Measurements from ENCODE around the gene NR5A1.

DNA sequence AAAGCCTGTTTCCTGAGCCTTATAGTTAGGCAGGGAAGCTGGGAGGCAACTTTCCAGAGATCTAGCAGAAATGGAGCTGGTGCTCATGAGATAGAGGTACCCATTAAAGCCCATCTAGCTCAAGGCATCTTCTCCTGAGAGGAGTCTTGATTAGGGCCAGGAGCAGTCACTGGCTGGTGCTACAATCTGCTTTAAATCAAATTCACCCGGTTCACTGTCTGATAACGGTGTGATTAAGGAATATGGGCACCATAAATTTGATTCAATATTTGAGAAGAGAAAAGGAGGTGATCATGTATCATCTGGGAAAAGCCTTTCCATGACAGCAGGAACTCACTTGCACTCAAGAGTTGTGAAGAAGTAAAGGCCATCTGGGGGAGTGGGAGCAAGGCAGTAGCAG is 23.9 kb upstream of the NR5A1 start:
- TF ChIP-seq, protein P1, sequence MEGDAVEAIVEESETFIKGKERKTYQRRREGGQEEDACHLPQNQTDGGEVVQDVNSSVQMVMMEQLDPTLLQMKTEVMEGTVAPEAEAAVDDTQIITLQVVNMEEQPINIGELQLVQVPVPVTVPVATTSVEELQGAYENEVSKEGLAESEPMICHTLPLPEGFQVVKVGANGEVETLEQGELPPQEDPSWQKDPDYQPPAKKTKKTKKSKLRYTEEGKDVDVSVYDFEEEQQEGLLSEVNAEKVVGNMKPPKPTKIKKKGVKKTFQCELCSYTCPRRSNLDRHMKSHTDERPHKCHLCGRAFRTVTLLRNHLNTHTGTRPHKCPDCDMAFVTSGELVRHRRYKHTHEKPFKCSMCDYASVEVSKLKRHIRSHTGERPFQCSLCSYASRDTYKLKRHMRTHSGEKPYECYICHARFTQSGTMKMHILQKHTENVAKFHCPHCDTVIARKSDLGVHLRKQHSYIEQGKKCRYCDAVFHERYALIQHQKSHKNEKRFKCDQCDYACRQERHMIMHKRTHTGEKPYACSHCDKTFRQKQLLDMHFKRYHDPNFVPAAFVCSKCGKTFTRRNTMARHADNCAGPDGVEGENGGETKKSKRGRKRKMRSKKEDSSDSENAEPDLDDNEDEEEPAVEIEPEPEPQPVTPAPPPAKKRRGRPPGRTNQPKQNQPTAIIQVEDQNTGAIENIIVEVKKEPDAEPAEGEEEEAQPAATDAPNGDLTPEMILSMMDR (conservative IDR thresholded peaks at IDR 0.05; ENCODE audit: low read depth in 2 of 2): no peak
- TF ChIP-seq ZNF114 (CRISPR knock-in tag; IDR thresholded peaks at IDR 0.05) (no peak), NANOG (IDR thresholded peaks at IDR 0.05; ENCODE audit: borderline replicate concordance) (no peak), POLR2AphosphoS5 (IDR thresholded peaks at IDR 0.05; ENCODE audit: low read depth) (no peak), EZH2phosphoT487 (IDR thresholded peaks at IDR 0.05; ENCODE audit: unreplicated experiment) (no peak), EZH2 (IDR thresholded peaks at IDR 0.05; ENCODE audit: low read depth, unreplicated experiment) (no peak)
- TF ChIP-seq, protein P2, sequence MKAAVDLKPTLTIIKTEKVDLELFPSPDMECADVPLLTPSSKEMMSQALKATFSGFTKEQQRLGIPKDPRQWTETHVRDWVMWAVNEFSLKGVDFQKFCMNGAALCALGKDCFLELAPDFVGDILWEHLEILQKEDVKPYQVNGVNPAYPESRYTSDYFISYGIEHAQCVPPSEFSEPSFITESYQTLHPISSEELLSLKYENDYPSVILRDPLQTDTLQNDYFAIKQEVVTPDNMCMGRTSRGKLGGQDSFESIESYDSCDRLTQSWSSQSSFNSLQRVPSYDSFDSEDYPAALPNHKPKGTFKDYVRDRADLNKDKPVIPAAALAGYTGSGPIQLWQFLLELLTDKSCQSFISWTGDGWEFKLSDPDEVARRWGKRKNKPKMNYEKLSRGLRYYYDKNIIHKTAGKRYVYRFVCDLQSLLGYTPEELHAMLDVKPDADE (IDR thresholded peaks at IDR 0.05): no peak

Measured in GM23338 (cell line).